Activated CD8-positive, alpha-beta memory T cell treated with anti-CD3 and anti-CD28 coated beads, Interleukin-2, amount 50 U/mL, for 48 hours (primary cell): ENCODE measurements around the gene FSD1L.

Experiments
- DNase-seq: peaks from one replicate; pipeline ENCODE4 v3.0.0-alpha.2; 2020

Gene FSD1L

DNA sequence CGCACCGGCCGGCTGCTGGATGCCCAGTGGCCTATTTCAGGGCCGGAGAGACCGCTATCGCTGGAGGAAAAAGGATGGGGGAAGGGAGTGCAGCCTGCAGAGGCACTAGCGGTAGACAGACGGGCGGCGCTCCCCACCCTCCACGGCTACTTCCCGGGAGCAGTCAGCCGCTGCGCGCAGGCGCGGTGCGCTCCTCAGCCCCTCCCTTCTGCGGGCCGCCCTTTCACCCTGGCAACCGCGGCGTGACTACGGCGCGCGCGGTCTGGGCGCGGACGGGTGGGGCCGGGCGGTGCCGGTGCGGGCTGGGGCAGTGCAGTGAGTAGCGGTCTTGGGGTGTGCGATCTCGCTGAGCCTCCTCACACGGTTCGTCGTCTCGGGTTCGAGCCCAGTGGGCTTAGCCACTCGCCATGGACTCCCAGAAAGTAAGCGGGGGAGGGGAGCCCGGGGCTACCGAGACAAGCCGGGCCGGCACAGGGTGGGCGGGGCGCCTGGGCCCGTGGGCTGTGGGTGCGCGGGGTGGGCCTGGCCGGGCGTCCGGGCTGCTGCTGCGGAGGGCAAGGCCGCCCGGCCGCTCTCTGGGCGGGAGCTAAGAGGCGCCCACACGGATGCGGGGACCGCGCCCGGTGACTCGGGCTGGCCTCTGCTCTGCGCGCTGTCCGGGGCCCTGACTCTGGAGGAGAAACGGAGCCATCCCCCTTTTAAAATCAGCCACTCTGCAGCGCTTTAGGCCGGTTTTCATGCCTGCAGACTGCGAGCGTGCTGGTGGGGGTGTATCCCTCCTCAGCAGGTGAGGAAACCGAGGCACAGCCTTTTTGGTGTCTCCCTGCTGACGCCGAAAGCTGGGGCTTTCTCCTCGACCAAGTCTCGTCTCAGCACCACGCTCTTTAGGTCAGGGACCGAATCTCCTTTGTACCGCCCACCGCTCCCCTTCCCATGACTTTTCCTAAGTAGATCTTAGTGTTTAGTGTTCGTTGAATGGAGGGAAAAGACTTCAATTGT, at the start of gene FSD1L:
FSD1L (plus strand) TSS at position 221 of the 999 bp plus-strand sequence; CDS start at position 408, 187 bp downstream.
- DNase-seq = peak; percentile 91

DNA sequence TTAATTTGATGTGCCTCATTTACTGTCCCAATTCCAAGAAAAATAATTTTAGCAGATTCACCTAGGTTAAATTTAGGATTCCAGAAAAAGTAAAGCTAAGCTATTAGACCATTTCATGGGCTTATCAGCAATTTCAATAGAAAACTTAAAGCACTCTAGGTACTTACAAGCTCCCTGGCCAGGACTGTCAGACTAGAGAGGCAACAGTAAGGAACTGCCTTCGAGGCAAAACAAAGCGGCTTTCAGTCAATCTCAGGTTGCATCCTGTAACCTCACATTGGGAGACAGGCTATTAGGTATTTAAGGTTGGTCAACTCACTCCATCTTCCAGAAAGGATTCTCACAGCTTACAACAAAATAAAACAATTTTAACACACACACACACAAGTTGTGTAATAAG, 48.7 kb upstream of the FSD1L start:
- no peak for DNase-seq

DNA sequence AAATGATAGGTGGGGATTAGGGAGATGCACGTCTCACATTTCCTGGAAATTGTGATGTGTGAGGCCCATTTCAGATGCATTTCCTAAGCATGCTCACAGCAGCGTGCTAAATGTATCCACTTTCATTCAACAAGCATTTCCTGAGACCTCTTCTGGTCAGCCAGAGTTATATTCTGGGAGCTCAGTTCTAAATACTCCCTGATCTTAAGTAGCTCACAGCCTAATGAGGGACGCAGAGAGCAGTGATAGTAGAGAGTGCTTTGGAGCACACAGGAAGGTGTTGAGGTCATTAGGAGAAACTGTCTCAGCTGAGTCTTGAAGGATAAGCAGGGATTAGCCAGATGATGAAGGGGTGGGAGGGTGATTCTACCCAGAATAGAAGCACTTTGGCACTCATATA, 46.2 kb upstream of the FSD1L start:
- DNase-seq = no peak

DNA sequence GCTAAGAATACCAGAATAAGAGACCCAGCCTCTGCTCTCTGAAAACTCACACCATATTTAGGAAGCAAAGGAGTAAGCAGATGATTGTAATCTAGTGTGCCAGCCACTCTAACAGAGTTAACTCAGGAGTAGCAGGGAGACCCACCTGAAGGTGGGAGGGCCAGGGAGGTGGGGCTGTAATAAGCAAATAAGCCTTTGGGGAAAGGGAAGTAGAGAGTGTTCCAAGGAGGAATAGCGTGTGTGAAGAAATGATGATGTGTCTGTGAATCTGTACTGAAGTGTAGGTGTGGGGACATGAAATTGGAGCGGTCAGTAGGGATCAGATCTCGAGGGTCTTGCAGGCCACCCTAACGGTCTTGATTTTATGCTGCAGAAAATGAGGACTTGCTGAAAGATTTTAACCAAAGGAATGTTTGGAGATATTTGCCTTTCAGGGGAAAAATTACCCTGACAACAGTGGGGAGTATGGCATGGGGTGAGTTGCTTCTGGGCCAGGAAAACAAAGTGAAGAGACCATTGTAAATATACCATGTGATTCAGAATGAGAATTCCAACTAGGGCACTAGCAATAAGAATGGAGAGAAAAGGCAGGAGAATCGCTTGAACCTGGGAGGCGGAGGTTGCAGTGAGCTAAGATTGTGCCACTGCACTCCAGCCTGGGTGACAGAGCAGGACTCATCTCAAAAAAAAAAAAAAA, 44.1 kb upstream of the FSD1L start:
- no peak for DNase-seq

DNA sequence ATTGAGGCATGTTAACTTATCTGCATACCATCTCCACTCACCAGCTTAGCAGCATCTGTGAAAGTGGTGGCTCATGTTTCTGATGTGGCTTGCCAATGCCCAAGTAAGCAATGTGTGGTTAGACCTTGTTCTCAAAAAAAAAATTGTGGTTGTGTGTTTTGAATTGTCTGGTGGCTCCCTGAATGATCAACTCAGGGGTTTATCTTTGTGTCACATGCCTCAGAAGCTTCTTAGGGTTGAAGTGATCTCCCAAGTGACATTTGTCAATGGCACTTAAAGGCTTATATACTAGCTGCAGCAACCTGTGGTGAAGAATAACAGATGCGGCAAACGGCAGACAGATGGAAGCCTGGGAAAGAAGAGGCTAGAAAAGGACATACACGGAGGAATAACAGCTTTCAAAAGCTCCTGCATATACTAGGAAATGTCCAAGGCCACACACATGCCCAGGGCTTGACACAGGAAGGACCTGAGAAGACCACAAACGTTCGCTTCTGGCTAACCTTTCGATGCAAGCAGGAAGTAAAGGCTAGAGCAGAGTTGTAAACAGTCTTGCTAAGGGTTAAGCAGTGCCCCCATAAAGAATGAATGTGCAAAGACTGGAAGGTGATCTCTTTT, 42.2 kb upstream of the FSD1L start:
- DNase-seq = no peak

DNA sequence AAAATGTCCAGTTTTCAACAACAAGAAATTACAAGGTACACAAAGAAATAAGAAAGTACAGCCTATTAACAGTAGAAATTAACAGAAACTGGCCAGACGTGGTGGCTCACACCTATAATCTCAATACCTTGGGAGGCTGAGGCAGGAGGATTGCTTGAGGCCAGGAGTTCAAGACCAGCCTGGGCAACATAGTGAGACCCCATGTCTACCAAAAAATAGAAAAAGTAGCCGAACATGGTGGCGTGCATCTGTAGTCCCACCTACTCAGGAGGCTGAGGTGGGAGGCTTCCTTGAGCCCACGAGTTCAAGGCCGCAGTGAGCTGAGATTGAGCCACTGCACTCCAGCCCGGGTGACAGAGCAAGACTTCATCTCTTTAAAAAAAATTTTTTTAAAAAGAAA, 41.5 kb upstream of the FSD1L start:
- no peak for DNase-seq

DNA sequence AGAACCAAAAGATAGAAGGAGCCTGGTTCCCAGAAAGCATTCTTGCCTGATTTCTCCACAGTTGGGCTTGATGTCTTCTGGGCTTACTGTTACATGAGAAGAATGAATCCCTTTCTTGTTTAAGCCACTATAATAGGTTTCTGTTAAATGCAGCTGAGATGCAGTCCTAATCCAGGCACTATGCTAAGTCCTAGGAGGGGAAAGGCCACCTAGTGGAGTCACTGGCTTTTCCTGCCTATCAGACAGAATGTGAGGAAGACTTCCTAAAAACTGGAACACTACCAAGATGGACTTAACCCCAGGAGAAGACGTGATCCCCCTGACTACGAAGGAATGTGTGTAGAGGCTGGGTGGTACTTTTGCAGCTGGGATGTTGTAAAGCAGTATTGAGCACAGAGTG, 34.3 kb upstream of the FSD1L start:
- no peak for DNase-seq

DNA sequence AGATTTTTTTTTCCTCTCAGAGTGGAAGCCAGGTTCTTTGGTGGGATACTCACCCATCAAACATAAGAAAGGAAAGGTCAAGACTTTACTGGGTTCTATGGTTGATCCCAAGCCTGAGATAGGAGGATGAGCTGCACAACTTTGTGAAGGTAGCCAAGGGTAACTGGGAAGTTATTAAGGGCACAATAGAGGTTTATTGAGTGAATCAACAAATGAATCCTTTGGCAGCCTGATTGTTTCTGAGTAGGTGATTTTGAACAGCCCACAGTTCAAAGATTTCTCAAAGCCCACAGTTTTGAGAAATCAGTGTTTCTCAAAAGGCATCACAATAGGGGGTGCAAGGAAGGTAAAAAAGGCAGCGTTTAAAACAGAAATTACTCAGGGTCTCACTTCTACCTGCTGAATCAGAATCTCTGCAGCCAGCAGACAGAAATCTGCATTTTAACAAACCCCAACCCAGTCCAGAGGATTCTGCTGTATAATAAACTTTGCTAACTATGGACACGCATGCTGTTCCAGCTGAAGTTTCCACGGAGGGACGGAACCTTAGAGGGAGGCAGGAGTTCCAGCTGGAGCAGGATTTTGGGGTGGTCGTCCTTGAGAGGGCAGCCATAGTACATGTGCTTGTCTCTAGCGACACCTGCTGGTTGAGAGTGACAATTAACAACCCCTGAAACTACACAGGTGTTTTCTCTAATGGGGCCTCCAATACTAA, 32.7 kb upstream of the FSD1L start:
- DNase-seq = peak; percentile 72

DNA sequence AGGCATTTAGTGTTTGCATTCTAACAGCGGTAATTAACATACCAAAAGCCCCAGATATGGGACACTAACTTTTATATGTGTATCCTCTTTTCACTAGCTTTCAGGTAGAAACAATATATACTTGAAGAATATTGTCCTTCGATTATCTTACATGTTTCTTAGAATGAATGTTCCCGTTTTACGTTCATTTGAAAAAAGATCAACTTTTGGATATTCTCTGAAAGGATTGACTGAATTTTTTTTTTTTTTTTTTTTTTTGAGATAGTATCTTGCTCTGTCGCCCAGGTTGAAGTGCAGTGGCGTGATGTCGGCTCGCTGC, 32.2 kb upstream of the FSD1L start:
- DNase-seq = no peak

DNA sequence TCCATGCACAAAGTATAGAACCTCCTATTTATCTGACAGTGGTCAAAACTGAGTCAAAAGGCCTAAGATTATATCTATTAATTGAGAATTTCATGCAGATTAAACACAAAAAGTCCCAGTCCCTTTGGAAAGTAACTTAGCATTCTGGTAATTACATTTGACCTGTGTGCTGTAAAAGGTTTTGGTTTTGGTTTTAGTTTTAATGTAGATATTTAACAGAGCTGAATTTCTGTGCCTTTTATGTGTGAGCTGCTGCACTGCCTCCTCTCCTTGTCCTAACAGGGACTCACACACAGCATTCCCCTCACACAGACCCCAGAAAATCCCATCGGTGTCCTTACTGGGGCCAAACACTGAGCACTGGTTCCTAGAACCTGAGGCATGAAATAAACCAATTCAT, 31.0 kb upstream of the FSD1L start:
- DNase-seq = no peak

DNA sequence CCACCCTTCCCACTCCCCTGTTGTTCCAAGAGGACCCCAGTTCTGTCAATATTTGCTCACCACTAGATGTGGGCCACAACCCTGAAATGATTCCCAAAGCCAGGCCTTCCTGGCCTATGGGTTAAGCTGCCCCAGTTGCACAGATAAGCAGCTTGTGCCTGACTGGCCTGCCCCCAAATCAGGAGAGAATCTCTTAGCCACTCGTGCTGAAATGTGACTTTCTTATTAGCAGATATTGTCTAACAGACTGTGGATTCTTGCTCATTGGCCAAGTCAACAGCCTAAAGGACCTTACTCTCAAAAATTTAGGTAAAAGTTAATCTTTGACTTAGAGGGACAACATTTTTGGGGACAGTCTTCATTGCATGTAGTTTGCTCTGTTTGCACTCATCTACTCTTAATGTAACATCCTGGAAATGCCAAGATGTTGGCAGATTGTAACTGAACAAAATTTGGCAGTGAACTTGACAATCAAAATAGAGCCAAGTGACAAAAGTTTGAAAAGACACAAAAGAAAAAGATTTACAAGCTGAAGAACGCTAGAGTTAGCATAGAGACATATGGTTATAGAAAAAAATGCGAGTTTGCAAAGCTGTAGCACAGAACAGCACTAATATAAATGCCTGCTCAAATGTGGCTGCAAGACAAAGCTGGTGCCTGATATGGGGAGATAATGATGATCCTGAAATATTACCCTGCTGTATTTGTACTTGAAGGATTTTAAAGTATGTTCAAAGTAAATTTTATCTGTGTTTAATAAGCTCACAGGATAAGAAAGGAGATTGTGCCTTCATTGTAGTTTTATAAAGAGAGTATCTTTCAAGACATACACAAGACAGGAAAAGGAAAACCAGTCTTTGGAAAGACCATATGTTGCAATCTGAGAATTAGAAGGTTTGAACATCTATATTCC, 29.0 kb upstream of the FSD1L start:
- no peak for DNase-seq

DNA sequence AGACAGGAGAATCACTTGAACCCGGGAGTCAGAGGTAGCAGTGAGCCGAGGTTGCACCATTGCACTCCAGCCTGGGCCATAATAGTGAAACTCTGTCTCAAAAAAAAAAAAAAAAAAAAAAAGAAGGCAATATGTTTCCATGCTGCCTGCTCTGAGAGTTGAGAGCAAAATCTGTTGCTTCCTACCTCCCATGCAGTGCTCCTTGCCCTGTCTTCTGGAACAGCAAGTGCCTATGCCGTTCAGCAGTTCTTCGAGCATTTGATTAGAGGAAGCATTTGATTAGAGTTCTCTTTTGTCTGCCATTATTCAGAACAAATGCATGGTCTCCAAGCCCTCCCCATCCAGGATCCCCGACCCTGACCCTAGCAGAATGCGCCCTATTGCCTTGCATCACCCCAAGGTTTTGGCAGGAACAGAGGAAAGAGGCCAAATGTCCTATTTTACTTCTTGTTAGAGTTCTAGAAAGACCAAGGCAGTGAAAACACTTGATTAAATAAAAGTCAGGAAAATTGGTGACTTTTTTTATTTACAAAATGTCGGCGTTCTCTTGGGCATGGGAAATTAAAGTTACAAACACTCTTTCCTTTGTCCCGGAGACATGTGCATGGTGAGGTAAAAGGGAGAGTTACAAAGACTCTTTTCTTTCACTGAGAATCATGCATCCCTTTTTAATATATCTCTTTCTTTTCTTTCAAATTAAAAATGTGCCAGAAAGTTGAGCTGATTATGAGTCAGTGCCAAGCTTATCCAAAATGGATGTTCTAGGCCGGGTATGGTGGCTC, 27.8 kb upstream of the FSD1L start:
- DNase-seq = no peak

DNA sequence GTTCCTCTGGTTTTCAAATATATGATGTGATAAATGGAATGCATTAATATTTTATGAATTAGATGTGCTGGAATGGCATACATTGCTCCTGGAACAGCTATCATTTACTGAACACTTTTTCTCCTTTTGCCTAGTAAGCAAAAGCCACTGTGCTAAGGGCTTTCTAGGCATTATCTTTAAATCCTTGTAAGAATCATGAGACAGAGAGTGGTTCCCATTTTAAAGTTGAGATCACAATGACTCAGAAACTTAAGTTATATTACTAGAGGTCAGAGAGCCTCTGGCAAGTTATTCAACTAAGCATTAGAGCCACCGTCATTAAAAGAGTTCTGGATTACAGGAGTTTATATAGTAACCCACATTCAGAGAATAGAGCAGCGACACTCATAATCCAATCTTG, 26.7 kb upstream of the FSD1L start:
- no peak for DNase-seq

DNA sequence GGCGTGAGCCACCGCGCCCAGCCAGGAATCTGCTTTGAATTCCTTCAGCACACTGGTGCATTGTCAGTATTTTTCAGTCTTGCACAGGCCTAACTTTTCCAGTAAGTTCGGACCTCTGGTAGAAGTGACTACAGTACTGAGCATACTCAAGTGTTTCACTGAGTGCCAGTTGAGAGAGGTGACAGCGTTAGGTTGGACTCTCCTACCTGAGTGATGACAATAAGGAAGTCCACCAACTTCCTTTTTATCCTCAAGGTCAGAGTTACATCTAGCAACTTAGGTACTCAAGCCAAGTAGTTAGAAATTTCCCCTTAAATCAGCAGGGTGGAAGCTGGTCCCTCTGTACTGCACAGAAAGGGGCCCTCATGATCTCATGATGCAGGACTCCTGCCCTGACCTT, 26.0 kb upstream of the FSD1L start:
- no peak for DNase-seq

DNA sequence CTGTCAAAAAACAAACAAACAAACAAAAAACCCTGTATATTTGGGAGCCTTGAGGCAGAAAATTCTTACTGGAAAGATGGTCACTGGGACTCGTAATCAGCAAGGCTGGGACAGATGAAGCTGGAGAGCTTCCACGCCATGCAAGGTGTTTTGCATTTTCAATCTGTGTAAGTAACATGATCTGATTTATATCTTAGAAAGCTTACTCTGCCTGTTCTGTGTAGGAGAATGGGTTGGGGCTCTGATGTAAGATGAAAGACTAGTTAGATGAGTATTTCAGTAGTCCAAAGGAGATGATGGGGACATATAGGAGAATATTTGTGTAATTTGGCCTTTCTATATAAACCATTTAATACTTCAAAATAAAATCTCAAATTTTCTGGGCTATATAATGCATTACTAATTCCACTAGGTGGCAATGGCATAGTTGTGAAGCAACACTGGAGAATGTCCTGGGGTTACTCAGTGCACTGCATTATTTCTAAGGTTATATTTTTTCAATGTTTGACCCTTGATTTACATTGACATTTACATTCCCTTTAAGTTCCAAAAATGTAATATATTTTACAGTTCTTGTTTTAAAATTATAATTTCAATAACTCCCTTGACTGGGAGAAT, 21.9 kb upstream of the FSD1L start:
- no peak for DNase-seq

DNA sequence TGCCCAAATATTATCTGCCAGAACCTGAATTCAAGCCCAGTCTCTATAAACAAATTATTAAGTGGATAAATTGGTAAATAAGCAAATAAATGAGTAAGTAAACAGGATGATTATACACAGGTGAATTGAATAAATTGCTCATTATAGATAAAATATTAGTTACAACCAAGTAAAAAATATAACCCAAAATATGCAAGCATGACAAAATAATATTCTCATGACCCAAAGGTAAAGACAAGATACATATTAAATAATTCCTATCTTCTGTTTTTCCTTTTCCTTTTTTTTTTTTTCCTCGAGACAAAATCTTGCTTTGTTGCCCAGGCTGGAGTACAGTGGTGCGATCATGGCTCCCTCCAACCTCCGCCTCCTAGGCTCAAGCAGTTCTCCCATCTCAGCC, 21.2 kb upstream of the FSD1L start:
- no peak for DNase-seq

DNA sequence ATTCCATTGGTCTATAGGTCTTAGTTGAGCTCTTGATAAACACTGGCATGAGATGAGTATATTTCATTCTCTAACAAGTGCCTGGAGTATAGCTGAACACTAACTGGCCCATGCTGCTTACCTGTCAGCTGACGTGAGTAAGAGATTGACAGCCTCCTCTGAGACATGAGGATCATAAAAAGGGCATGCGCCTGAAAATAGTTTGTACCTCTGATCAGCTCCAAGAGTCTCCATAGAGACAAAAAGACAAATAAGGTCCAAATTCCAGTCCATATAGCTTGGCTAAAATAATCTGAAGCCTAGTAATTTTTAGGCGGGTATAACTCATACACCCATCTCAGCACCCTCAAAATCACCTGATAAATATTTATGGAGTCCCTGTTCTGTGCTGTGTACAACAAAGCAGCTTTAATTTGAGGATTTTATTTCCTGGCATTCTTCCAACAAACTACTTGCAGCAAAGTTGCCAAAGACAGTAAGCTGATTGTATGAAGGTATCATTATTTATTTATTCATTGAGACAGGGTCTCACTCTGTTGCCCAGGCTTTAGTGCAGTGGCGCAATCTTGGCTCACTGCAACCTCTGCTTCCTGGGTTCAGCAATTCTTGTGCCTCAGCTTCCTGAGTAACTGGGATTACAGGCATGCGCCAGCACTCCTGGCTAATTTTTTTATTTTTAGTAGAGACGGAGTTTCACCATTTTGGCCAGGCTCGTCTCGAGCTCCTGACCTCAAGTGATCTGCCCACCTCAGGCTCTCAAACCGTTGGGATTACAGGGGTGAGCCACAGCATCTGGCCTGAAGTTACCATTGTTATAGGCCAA, 16.2 kb upstream of the FSD1L start:
- DNase-seq = no peak

DNA sequence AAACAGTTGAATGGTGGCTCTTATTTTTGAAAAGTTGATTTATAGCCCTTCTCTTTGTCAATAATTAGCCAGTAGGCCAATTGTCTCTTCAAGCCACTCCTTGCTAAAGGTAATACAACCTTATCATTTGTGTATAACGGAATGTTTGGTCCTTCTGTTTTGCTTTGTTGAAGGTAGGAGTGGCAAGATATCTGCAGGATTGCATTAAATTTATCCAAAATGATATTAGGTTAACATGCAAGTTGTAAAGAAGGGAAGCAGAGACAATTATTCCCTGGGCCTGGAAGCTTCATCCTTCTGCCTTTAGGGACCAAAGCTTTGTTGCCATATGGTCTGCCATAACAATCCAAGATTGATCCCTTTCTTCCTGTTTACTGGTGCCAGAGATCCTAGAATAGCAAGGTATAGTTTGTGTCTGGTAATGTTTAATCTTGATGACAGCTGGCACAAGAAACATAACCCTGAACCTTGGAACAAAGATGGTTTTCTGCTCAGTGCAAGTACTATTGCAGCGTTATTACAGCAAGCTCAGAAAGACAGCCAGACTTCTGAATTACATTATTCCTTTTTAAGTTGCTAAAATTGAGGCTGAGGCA, 15.5 kb upstream of the FSD1L start:
- no peak for DNase-seq

DNA sequence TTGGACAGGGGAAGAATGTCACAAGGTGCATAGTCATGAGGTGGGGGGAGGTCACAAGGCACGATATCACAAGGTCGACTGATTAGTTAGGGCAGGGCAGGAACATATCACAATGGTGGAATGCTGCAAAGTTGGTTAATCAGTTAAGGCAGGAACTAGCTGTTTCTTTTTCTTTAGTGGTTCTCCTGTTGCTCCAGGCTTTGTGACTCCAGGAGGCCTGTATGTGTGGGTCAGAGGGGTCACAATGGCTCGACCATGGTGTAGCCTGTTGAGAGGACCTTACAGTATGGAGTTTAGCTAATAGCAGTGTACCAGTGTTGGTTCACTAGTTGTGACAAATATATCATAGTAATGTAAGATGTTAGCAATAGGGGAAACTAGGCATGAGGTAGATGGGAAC, 12.4 kb upstream of the FSD1L start:
- no peak for DNase-seq
